Measurements from ENCODE around the gene CCNK.

DNA sequence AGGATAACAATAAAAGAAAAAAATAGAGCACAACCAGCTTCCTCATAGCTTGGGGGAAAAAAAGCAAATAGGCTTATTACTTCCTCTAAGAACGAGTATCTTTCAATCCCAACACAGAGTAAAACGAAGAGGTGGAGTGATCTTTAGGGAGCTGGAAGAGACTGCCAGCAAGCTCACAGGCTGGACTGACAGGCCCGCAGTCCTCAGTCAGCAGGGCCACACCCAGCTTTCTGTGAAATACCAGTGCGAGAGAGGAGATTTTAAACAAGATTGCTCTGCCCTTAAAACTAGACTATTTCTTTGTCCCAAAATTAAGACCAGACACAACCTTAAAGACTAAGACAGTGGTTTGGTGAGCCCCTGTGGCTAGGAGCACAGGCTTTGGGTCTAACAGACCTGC is 33.5 kb upstream of the CCNK start:
- no peak for TF ChIP-seq EZH2 (IDR thresholded peaks at IDR 0.05; ENCODE audit: insufficient read depth, poor library complexity, severe bottlenecking)
- no peak for TF ChIP-seq EZH2phosphoT487 (IDR thresholded peaks at IDR 0.05; ENCODE audit: insufficient read depth, low read depth)
